Mucosa of stomach (tissue), 1 donor: ENCODE results near the gene ZNF25.
A peak's percentile ranks its signal among the peaks of the same experiment; 100 is the strongest.

Source experiments
- H3K27me3 ChIP-seq: one replicate; pipeline ENCODE4 v1.7.0; 2013; ENCODE audit warnings: mild to moderate bottlenecking, low read length; ENCODE audit not compliant: control insufficient read depth, insufficient read depth
- H3K36me3 ChIP-seq: one replicate; pipeline ENCODE4 v1.7.0; 2013; ENCODE audit warnings: low read length; ENCODE audit not compliant: control insufficient read depth, insufficient read depth
- H3K4me1 ChIP-seq: one replicate; pipeline ENCODE4 v1.7.0; 2013; ENCODE audit warnings: mild to moderate bottlenecking, low read length; ENCODE audit not compliant: control insufficient read depth, insufficient read depth
- H3K4me3 ChIP-seq: one replicate; pipeline ENCODE4 v1.7.0; 2013; ENCODE audit warnings: low read length
- H3K9ac ChIP-seq: one replicate; pipeline ENCODE4 v1.7.0; 2013; ENCODE audit warnings: mild to moderate bottlenecking, low read length, moderate library complexity
- H3K9me3 ChIP-seq: one replicate; pipeline ENCODE4 v1.7.0; 2013; ENCODE audit warnings: mild to moderate bottlenecking, low read length, moderate library complexity; ENCODE audit not compliant: control insufficient read depth
- donor health status: Pancreatic carcinoma.

The ZNF25 gene

DNA sequence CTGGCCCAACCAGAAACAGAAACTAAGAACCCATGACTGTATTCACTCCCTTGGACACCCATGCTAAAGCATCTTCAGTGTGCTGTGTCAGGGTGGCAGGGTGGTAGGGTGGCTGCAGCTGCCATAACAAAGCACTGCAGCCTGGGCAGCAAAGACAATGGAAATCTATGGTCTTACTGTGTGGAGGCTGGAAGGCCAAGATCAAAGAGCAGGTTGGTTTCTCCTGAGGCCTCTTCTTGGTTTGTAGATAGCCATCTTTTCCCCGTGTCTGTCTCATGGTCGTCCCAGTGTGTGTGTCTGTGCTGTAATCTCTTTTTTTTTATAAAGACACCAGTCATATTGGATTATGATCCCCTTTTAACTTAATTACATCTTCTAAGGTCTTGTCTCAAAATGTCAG lies 15.2 kb upstream of the ZNF25 start:
- H3K4me1 ChIP-seq, result no peaks in the 10 kb centered on the region
- H3K4me3 ChIP-seq, result no peak overlapping the region
- no peaks in the 10 kb centered on the region for H3K9me3 ChIP-seq
- H3K36me3 ChIP-seq, result no peaks in the 10 kb centered on the region
- H3K9ac ChIP-seq, result no peak overlapping the region
- no peaks in the 10 kb centered on the region for H3K27me3 ChIP-seq

DNA sequence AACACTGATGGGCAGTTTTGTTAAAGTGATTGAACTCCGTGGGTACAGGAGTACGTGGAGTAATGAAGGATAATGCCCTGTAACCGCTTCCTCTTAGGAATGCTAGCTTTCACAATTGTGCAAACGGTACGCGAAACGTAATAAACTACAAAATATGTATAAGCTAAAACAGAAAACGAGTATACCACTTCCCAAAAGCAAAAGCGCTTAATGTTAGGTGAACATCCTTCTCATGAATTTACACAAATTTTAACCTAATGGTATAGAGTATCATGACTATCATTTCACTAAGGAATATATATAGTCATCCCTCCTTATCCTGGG lies 395 bp upstream of the ZNF25 start:
- Histone ChIP-seq H3K9me3 (no peaks in the 10 kb centered on the region), H3K27me3 (no peaks in the 10 kb centered on the region), H3K36me3 (no peaks in the 10 kb centered on the region), H3K4me1 (no peaks in the 10 kb centered on the region), H3K9ac (peak overlapping the region; percentile 35), H3K4me3 (peak overlapping the region; percentile 61)

DNA sequence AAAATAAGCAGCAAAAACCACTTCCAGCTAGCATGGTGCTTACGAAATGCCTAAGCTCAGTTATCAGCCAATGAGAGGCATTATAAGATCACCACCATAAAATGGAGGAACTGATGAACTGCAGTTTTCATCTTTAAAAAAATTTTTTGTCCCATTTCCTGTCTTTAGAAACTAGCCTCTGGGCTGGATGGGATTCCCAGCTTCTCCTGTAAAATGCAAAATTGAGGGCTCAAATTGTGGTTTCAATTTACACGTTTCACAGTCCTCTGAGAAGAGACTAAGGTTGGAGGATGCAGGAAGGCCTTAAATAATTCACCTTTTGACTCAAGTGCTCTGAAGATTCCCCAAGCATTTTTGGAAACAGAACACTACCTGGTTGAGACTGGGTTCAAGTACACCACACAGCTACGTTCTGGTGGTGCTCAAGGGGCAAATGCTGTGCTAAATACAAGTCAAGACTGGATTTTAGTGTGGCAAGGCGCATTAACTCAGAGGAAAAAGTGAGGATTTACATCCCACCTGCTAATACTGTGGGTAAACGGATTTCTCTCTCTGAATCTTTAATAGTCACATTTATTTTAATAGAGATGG lies 951 bp downstream of the ZNF25 start:
- H3K27me3 ChIP-seq, result no peaks in the 10 kb centered on the region
- H3K9me3 ChIP-seq, result no peaks in the 10 kb centered on the region
- H3K9ac ChIP-seq, result peak overlapping the region; percentile 91
- peak overlapping the region; percentile 61 for H3K4me3 ChIP-seq
- H3K4me1 ChIP-seq, result no peaks in the 10 kb centered on the region
- no peaks in the 10 kb centered on the region for H3K36me3 ChIP-seq

DNA sequence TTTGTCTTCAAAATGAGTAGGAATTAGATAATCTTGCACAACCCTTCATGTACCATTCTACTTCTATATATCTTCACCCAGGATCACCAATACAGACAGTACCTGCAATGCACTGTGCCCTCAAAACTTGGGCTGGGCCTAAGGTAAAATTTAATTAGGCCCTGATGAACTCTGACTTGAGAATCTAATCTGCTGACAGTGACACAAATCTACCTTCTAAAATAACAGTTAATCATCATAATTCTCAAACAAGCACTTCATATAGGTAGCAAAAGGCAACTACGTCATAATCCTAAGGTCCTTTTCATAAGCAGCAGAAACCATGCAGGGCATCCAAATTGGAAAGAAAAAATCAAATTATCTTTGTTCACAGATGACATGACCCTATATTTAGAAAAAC lies 4.1 kb downstream of the ZNF25 start:
- H3K9ac ChIP-seq, result no peak overlapping the region
- no peak overlapping the region for H3K4me3 ChIP-seq
- H3K36me3 ChIP-seq, result no peaks in the 10 kb centered on the region
- H3K27me3 ChIP-seq, result no peaks in the 10 kb centered on the region
- H3K9me3 ChIP-seq, result no peaks in the 10 kb centered on the region
- no peaks in the 10 kb centered on the region for H3K4me1 ChIP-seq

DNA sequence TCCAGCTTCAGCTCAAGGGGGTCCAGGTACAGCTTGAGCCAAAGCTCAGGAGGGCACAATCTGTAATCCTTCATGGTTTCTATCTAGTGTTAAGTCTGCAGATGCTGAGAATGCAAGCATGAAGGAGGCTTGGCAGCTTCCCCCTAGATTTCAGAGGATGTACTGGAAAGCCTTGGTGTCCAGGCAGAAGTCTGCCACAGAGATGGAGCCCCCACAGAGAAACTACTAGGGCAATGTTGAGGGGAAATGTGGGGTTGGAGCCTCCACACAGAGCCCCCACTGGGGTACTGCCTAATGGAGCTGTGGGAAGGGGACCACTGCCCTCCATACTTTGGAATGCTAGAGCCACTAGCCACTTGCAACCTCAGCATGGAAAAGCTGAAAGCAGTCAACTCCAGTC lies 11.4 kb downstream of the ZNF25 start:
- H3K27me3 ChIP-seq, result no peaks in the 10 kb centered on the region
- no peak overlapping the region for H3K4me3 ChIP-seq
- no peaks in the 10 kb centered on the region for H3K4me1 ChIP-seq
- no peaks in the 10 kb centered on the region for H3K36me3 ChIP-seq
- H3K9me3 ChIP-seq, result no peaks in the 10 kb centered on the region
- H3K9ac ChIP-seq, result no peak overlapping the region

DNA sequence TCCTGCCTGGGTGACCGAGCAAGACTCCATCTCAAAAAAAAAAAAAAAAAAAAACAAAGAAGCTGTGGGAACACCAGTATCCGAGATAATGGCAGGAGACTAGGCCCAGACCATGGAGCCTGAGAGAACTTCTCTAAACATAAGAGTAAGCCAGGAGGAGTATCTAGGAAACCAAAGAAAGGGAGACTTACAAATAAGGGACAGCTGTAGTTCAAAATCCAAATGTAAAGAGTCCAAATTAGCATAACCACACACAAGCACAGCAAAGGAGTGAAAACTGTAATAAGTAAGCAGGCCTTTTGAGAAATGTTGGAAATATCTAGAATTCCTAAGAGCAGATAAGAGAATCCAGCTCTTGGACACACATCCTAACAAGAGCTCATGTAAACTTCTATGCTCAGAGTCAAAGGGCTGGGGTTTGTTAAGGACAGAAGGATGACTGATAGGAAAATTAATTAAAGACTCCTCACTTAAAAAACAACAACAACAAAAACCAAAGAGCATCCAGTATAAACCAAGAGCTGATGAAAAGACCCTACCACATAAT lies 15.8 kb downstream of the ZNF25 start:
- Histone ChIP-seq H3K4me1 (no peaks in the 10 kb centered on the region), H3K27me3 (no peaks in the 10 kb centered on the region), H3K4me3 (no peak overlapping the region), H3K9me3 (no peaks in the 10 kb centered on the region), H3K9ac (no peak overlapping the region), H3K36me3 (no peaks in the 10 kb centered on the region)

DNA sequence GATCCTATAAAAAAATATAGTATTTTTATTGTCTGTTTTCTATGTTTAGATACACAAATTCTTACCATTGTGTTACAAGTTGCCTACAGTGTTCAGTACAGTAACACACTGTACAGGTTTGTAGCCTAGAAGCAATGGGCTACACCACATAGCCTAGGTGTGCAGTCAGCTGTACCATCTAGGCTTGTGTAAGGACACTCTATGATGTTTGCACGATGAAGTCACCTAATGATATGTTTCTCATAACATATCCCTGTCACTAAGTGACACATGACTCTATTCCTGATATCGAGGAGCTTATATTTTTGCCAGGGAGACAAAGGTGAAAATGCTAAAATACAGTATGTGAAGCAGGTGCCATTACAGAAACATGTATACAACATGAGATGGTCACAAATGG lies 18.6 kb downstream of the ZNF25 start:
- no peaks in the 10 kb centered on the region for H3K36me3 ChIP-seq
- no peak overlapping the region for H3K9ac ChIP-seq
- H3K4me1 ChIP-seq, result no peaks in the 10 kb centered on the region

DNA sequence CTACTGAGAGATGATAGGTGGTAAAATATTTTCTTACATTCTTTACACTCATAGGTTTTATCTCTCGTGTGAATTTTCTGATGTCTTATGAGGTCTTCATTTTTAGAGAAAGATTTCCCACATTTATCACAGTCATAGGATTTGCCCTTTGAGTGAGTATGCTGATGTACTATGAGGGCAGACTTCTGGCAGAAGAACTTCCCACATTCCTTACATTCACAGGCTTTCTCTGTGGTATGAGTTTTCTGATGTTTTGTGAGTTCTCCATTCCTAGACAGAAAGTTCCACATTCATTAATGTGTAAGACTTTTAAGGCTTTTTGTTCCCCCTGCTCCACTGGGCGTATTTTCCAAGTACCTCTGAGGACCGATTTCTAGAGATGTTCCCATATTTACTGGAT lies 23.5 kb downstream of the ZNF25 start:
- H3K4me1 ChIP-seq, result no peaks in the 10 kb centered on the region
- peaks cover 4% of the 10 kb centered on the region for H3K36me3 ChIP-seq
- H3K9me3 ChIP-seq, result no peaks in the 10 kb centered on the region
- H3K9ac ChIP-seq, result no peak overlapping the region
- no peak overlapping the region for H3K4me3 ChIP-seq
- H3K27me3 ChIP-seq, result no peaks in the 10 kb centered on the region

More for the DNA sequence above, 18.6 kb downstream of the ZNF25 start:
- Histone ChIP-seq H3K27me3 (no peaks in the 10 kb centered on the region), H3K9me3 (no peaks in the 10 kb centered on the region), H3K4me3 (no peak overlapping the region)

DNA sequence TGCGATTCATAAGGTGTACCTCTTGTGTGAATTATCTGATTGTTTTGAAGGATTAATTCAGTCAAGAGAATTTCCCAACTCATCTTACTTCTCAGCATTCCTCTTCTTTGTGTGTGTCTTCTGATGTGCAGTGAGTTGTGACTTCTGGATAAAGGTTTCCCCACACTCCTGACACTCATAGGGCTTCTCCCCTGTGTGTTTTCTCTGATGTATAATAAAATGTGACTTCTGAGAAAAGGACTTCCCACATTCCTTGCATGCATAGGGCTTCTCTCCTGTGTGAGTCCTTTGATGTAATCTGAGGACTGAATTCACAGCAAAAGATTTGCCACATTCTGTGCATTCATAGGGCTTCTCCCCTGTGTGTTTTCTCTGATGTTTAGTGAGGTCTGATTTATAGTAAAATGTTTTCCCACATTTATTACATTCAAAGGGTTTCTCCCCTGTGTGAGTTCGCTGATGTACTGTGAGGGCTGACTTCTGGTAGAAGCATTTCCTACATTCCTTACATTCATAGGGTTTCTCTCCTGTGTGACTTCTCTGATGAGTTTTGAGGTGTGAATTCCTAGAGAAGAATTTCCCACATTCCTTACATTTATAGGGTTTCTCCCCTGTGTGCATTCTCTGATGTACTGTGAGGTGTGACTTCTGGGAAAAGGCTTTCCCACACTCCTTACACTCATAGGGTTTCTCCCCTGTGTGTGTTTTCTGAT lies 24.2 kb downstream of the ZNF25 start:
- Histone ChIP-seq H3K9ac (no peak overlapping the region), H3K4me1 (no peaks in the 10 kb centered on the region), H3K4me3 (no peak overlapping the region), H3K27me3 (no peaks in the 10 kb centered on the region), H3K36me3 (peaks cover 4% of the 10 kb centered on the region), H3K9me3 (no peaks in the 10 kb centered on the region)

DNA sequence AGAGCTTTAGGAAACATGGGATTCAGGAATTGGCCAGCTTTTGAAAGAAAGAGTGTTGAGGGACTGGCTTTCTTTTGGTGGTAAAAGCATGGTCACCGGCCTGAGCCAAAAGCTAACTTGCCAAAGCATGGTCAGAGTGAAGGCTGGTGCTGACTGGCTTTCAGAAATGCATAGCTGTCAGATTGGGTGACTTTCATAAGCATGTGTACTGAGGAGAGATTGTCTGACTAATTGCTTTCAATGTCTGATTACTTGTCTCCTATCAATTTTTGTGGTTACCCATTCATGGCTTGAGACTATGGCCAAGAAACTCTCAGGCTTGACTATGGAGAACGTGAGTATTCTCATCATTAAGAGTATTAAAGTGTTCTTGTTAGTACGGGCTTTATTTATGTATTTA lies 28.2 kb downstream of the ZNF25 start:
- Histone ChIP-seq H3K4me1 (no peaks in the 10 kb centered on the region), H3K4me3 (no peak overlapping the region), H3K9me3 (no peaks in the 10 kb centered on the region), H3K27me3 (no peaks in the 10 kb centered on the region), H3K9ac (no peak overlapping the region), H3K36me3 (peaks cover 4% of the 10 kb centered on the region)

DNA sequence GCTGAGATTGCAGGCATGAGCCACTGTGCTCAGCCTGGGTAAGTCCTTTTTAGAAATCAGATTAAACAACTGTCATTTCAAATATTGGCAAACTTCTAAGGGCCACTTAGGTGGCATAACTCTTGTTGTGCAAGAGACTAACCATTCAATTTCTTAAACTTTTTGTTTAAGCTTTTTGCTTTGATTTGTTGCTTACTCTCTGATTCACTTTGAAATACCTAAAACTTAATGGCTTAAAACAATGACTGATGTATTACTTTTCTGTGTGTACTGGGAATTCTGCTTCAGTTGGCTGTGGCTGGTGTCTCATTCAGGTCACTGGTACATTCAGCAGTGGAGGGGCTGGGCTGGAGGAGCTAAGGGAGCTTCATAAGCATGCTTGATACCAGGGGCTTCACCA lies 28.9 kb downstream of the ZNF25 start:
- no peaks in the 10 kb centered on the region for H3K27me3 ChIP-seq
- H3K36me3 ChIP-seq, result peaks cover 2% of the 10 kb centered on the region
- no peaks in the 10 kb centered on the region for H3K9me3 ChIP-seq
- no peaks in the 10 kb centered on the region for H3K4me1 ChIP-seq
- H3K9ac ChIP-seq, result no peak overlapping the region
- H3K4me3 ChIP-seq, result no peak overlapping the region

DNA sequence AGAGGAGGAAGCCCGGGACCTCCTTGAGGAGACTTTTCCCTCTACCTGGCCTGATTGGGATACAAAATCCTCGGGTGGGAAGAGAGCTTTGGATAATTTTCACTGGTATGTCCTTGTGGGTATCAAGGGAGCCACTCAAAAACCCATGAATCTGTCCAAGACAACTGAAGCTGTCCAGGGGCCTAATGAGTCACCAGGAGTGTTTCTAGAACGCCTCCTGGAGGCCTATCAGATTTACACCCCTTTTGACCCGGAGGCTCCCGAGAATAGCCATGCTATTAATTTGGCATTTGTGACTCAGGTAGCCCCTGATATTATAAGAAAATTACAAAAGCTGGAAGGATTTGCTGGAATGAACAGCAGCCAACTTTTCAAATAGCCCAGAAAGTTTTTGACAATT lies 38.6 kb downstream of the ZNF25 start:
- H3K4me3 ChIP-seq, result no peak overlapping the region
- H3K9me3 ChIP-seq, result no peaks in the 10 kb centered on the region
- no peaks in the 10 kb centered on the region for H3K27me3 ChIP-seq
- no peaks in the 10 kb centered on the region for H3K36me3 ChIP-seq
- H3K9ac ChIP-seq, result no peak overlapping the region
- no peaks in the 10 kb centered on the region for H3K4me1 ChIP-seq
